ENCODE data around the gene SYNE4.

DNA sequence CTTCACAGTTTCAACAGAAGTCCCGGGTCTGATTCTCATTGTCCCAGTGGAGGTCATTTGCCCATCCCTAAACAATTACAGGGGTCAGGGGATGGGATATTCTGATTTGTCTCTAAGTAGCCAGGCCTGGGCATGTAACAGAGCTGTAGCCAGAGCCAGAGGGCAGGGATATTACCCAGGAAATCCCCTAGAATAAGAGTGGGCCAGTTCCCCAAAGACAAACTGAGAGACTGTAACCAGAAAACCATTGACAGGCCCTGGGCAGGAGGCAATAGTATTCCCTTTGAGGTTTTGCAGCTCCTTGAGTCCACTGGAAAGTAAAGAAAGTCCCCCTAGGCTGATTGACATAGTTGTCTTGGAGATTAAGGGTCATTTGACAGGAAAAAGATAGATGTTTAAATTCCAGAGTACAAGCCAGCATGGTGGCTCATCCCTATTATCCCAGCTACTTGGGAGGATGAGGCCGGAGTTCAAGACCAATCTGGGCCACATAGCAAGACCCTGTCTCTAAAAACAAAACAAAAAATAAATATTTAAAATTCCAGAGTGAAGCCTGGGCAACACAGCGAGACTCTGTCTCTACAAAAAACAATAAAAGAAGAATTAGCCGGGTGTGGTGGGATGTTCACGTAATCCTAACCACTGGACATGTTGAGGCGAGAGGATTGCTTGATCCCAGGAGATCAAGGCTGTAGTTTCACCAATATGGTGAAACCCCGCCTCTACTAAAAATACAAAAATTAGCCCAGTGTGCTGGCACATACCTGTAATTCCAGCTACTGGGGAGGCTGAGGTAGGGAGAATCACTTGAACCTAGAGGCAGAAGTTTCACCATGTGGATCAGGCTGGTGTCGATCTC is 15.5 kb downstream of the SYNE4 start:
- no peak for TF ChIP-seq CTCF (IDR thresholded peaks at IDR 0.05)
- TF ChIP-seq POLR2A (IDR thresholded peaks at IDR 0.05): no peak
